Upper lobe of left lung (tissue), 6 donors: ENCODE data around the gene SPINK7. TPM values are rescaled to one million over a fixed set of nuclear protein-coding genes. Genes with fewer than 3 reads are reported as not detected.
"Not testable (repeated sequence)": the region's sequence is repeated elsewhere in the genome, so short reads cannot be mapped to it uniquely, and the experiment has no call there.

Source experiments
- ATAC-seq, 2 donors: fragments of 200-7000 bp; cut with Tn5 transposase; one replicate each; pipeline ENCODE4 v1.9.1; 2022; ENCODE audit warnings: mild to moderate bottlenecking in 2 of 2, moderate library complexity in 2 of 2; ENCODE audit not compliant: low FRiP score in 2 of 2
- DNase-seq, 2 donors: peaks; one replicate each; pipeline ENCODE4 v3.0.0-alpha.2; 2019 to 2020
- H3K27ac ChIP-seq, 4 donors: fragments of 200-600 bp; sonication (generic); one replicate each; pipeline ENCODE4 v1.5.1; 2016 to 2019
- H3K27me3 ChIP-seq, 4 donors: fragments of 200-600 bp; sonication (generic); one replicate each; pipeline ENCODE4 v1.5.1; 2017 to 2019
- H3K36me3 ChIP-seq, 4 donors: fragments of 200-600 bp; sonication (generic); one replicate each; pipeline ENCODE4 v1.5.1; 2016 to 2019
- H3K4me1 ChIP-seq, 4 donors: fragments of 200-600 bp; sonication (generic); one replicate each; pipeline ENCODE4 v1.5.1; 2018 to 2019
- H3K4me3 ChIP-seq, 4 donors: fragments of 200-600 bp; sonication (generic); one replicate each; pipeline ENCODE4 v1.5.1; 2017 to 2019; ENCODE audit warnings: mild to moderate bottlenecking in 2 of 4, moderate library complexity in 1 of 4
- H3K9me3 ChIP-seq, 4 donors: fragments of 200-600 bp; sonication (generic); one replicate each; pipeline ENCODE4 v1.5.1; 2018 to 2019
- CTCF ChIP-seq, 6 experiments: fragments of 450-650 bp in 4 of 6; fragments of 200-600 bp in 2 of 6; sonication (generic) in 2 of 6; IDR thresholded peaks; one replicate each; pipeline ENCODE4 v1.5.1; 2016 to 2019; ENCODE audit warnings: antibody characterized with exemption in 6 of 6
- EP300 ChIP-seq, 4 donors: sonication (generic); formaldehyde crosslinking; IDR thresholded peaks; one replicate each; pipeline ENCODE4 v1.5.1; 2017; ENCODE audit warnings: antibody characterized with exemption in 4 of 4, control low read depth in 2 of 4
- POLR2A ChIP-seq, 4 donors: fragments of 450-650 bp; IDR thresholded peaks; one replicate each; pipeline ENCODE4 v1.5.1; 2016 to 2017; ENCODE audit warnings: antibody characterized with exemption in 4 of 4, mild to moderate bottlenecking in 2 of 4
- POLR2AphosphoS5 ChIP-seq, 2 donors: sonication (generic); formaldehyde crosslinking; IDR thresholded peaks; one replicate each; pipeline ENCODE4 v1.5.1; 2017; ENCODE audit warnings: antibody characterized with exemption in 2 of 2
- WGBS, 2 donors: methylation state at CpG; one replicate each; pipeline ENCODE4 v1.1.5; 2017 to 2018; 5-methylcytosine and 5-hydroxymethylcytosine counted together
- total RNA-seq, 6 donors: library from RNA; depleted of rRNA in 4 of 6; stranded (reverse); fragments of >200 nt in 4 of 6; gene quantifications; one replicate each; pipeline versions ENCODE4 v1.1.0 to v1.2.1, GENCODE V29; 2016 to 2021
- donor health status: DM: no; HTN: no; CAD: no; lungs with moderate emphysema.
- donor health status: DM: no; HTN: yes; CAD: no; lungs with severe emphysema.

The SPINK7 gene
- total RNA-seq, 6 donors from 2014 or later, result not detected

GRCh38 chr5:148311484-148311883 lies 739 bp upstream of the SPINK7 start:
- no peak overlapping the region for H3K4me3 ChIP-seq
- H3K9me3 ChIP-seq, result no peaks in the 10 kb centered on the region
- H3K27me3 ChIP-seq, result no peaks in the 10 kb centered on the region
- 73 to 80% methylated on average over 3 of the region's 3 CpGs for WGBS, 2 donors
- H3K36me3 ChIP-seq, result no peaks in the 10 kb centered on the region
- DNase-seq (no peak), ATAC-seq (no peak)
- H3K4me1 ChIP-seq, result no peaks in the 10 kb centered on the region
- TF ChIP-seq EP300 (IDR thresholded peaks at IDR 0.05) (no peak), CTCF (IDR thresholded peaks at IDR 0.05) (no peak), POLR2A (IDR thresholded peaks at IDR 0.05) (no peak), POLR2AphosphoS5 (IDR thresholded peaks at IDR 0.05) (no peak)
- no peak overlapping the region for H3K27ac ChIP-seq

- Histone ChIP-seq H3K9me3 (no peaks in the 10 kb centered on the region), H3K27ac (no peak overlapping the region), H3K27me3 (no peaks in the 10 kb centered on the region), H3K4me3 (no peak overlapping the region), H3K4me1 (no peaks in the 10 kb centered on the region), H3K36me3 (no peaks in the 10 kb centered on the region)
- no peak for ATAC-seq
- no peak for TF ChIP-seq POLR2AphosphoS5 (IDR thresholded peaks at IDR 0.05)
- TF ChIP-seq EP300 (IDR thresholded peaks at IDR 0.05), result no peak
- no peak for TF ChIP-seq POLR2A (IDR thresholded peaks at IDR 0.05)
- TF ChIP-seq CTCF (IDR thresholded peaks at IDR 0.05), result no peak
- DNase-seq, result no peak
- WGBS, 2 donors, result 93 to 100% methylated on average over 2 of the region's 2 CpGs
Measured at GRCh38 chr5:148314187-148314586, 2.0 kb downstream of the SPINK7 start.

GRCh38 chr5:148314731-148315130 lies 2.5 kb downstream of the SPINK7 start:
- no peak for TF ChIP-seq EP300 (IDR thresholded peaks at IDR 0.05)
- no peak for TF ChIP-seq CTCF (IDR thresholded peaks at IDR 0.05)
- no peak for TF ChIP-seq POLR2AphosphoS5 (IDR thresholded peaks at IDR 0.05)
- no peak for TF ChIP-seq POLR2A (IDR thresholded peaks at IDR 0.05)
- DNase-seq, result no peak
- WGBS, 2 donors, result 69 to 74% methylated on average over 4 of the region's 4 CpGs
- Histone ChIP-seq H3K4me1 (no peaks in the 10 kb centered on the region), H3K4me3 (no peak overlapping the region), H3K9me3 (no peaks in the 10 kb centered on the region), H3K27ac (no peak overlapping the region), H3K36me3 (no peaks in the 10 kb centered on the region), H3K27me3 (no peaks in the 10 kb centered on the region)
- ATAC-seq, result no peak

GRCh38 chr5:148320011-148320963 lies 8.1 kb downstream of the SPINK7 start:
- H3K36me3 ChIP-seq, H3K9me3 ChIP-seq, H3K4me1 ChIP-seq, H3K27ac ChIP-seq, H3K27me3 ChIP-seq, ATAC-seq: not testable (repeated sequence)
- 19 to 78% methylated on average over 26 to 30 of the region's 42 CpGs for WGBS, 2 donors
- H3K4me3 ChIP-seq, result peak overlapping the region in 3 of 4 donors; percentile 36 to 42 (median 41)
- DNase-seq, result peak; percentile 23 to 39

- Histone ChIP-seq H3K36me3 (no peaks in the 10 kb centered on the region), H3K9me3 (no peaks in the 10 kb centered on the region), H3K4me3 (no peak overlapping the region), H3K27me3 (no peaks in the 10 kb centered on the region), H3K4me1 (no peaks in the 10 kb centered on the region), H3K27ac (no peak overlapping the region)
- 94 to 98% methylated on average over 4 of the region's 4 CpGs for WGBS, 2 donors
- ATAC-seq (no peak), DNase-seq (no peak)
- no peak for TF ChIP-seq CTCF (IDR thresholded peaks at IDR 0.05)
- no peak for TF ChIP-seq POLR2A (IDR thresholded peaks at IDR 0.05)
- no peak for TF ChIP-seq EP300 (IDR thresholded peaks at IDR 0.05)
- TF ChIP-seq POLR2AphosphoS5 (IDR thresholded peaks at IDR 0.05), result no peak
Measured at GRCh38 chr5:148333262-148333849, 21.1 kb downstream of the SPINK7 start.
